GM23338 (cell line): ENCODE results near the gene SERPINA1. TPM values are rescaled to one million over a fixed set of nuclear protein-coding genes. Genes with fewer than 3 reads are reported as not detected.

Source experiments
- ATAC-seq: fragments of 200-7000 bp; cut with Tn5 transposase; 3 replicates; pipeline ENCODE4 v1.9.1; 2020
- DNase-seq: peaks from one replicate; pipeline ENCODE4 v3.0.0-alpha.2; 2015; ENCODE audit warnings: low spot score
- H2AFZ ChIP-seq: fragments of 200-600 bp; sonication (generic); 2 replicates; pipeline ENCODE4 v1.8.0; 2016; ENCODE audit warnings: antibody characterized with exemption, mild to moderate bottlenecking, moderate library complexity
- H3F3A ChIP-seq: fragments of 200-600 bp; sonication (generic); replicated peaks from 2 replicates; pipeline ENCODE4 v1.8.0; 2017; ENCODE audit warnings: antibody characterized with exemption, mixed run types, low read depth
- H3K27ac ChIP-seq: fragments of 200-600 bp; sonication (generic); 2 replicates; pipeline ENCODE4 v1.6.1; 2016; ENCODE audit warnings: low read depth
- H3K27me3 ChIP-seq: fragments of 200-600 bp; sonication (generic); 2 replicates; pipeline ENCODE4 v1.8.0; 2016; ENCODE audit warnings: mild to moderate bottlenecking, mixed run types, moderate library complexity; ENCODE audit not compliant: insufficient read depth
- H3K36me3 ChIP-seq: fragments of 200-600 bp; sonication (generic); 2 replicates; pipeline ENCODE4 v1.8.0; 2016; ENCODE audit warnings: mild to moderate bottlenecking; ENCODE audit not compliant: insufficient read depth
- H3K4me1 ChIP-seq: fragments of 200-600 bp; sonication (generic); 2 replicates; pipeline ENCODE4 v1.8.0; 2016; ENCODE audit warnings: mild to moderate bottlenecking, moderate library complexity; ENCODE audit not compliant: insufficient read depth
- H3K4me2 ChIP-seq: fragments of 200-600 bp; sonication (generic); 2 replicates; pipeline ENCODE4 v1.7.1; 2017; ENCODE audit warnings: mixed run types
- H3K4me3 ChIP-seq: fragments of 200-600 bp; sonication (generic); 2 replicates; pipeline ENCODE4 v1.6.1; 2016; ENCODE audit warnings: mixed run types
- H3K79me2 ChIP-seq: fragments of 200-600 bp; sonication (generic); replicated peaks from 2 replicates; pipeline ENCODE4 v1.8.0; 2017; ENCODE audit warnings: mild to moderate bottlenecking; ENCODE audit not compliant: insufficient read depth
- H3K9me2 ChIP-seq: fragments of 200-600 bp; sonication (generic); 2 replicates; pipeline ENCODE4 v1.8.0; 2017; ENCODE audit not compliant: insufficient read depth
- H4K20me1 ChIP-seq: fragments of 200-600 bp; sonication (generic); replicated peaks from 2 replicates; pipeline ENCODE4 v1.8.0; 2017; ENCODE audit warnings: mild to moderate bottlenecking; ENCODE audit not compliant: insufficient read depth
- H3K27ac Mint-ChIP-seq: 2 replicates; pipeline ENCODE4 v1.8.0; 2020; ENCODE audit warnings: inconsistent platforms, mild to moderate bottlenecking, moderate library complexity, mixed read lengths
- H3K27me3 Mint-ChIP-seq: 3 replicates; pipeline ENCODE4 v1.8.0; 2022; ENCODE audit warnings: low read depth, mild to moderate bottlenecking, moderate library complexity, mixed read lengths, inconsistent platforms; ENCODE audit not compliant: insufficient read depth, poor library complexity
- H3K36me3 Mint-ChIP-seq: 3 replicates; pipeline ENCODE4 v1.8.0; 2021; ENCODE audit warnings: low read depth, mild to moderate bottlenecking, inconsistent platforms, moderate library complexity, mixed read lengths
- H3K4me1 Mint-ChIP-seq: 3 replicates; pipeline ENCODE4 v1.8.0; 2020; ENCODE audit warnings: mild to moderate bottlenecking, inconsistent platforms, mixed read lengths
- H3K4me3 Mint-ChIP-seq: 3 replicates; pipeline ENCODE4 v1.8.0; 2021; ENCODE audit warnings: moderate library complexity, mild to moderate bottlenecking, inconsistent platforms, mixed read lengths
- H3K9me3 Mint-ChIP-seq: 3 replicates; pipeline ENCODE4 v1.8.0; 2020; ENCODE audit warnings: moderate library complexity, mild to moderate bottlenecking, inconsistent platforms, mixed read lengths
- EZH2 ChIP-seq: fragments of 200-600 bp; sonication (generic); IDR thresholded peaks from one replicate; pipeline ENCODE4 v1.8.0; 2017; ENCODE audit warnings: antibody characterized with exemption, mild to moderate bottlenecking, low read depth; ENCODE audit not compliant: unreplicated experiment
- EZH2phosphoT487 ChIP-seq: fragments of 200-600 bp; sonication (generic); IDR thresholded peaks from one replicate; pipeline ENCODE4 v1.8.1; 2018; ENCODE audit warnings: antibody characterized with exemption; ENCODE audit not compliant: unreplicated experiment
- NANOG ChIP-seq: IDR thresholded peaks from 2 replicates; pipeline ENCODE4 v1.6.1; 2016; ENCODE audit warnings: antibody characterized with exemption, borderline replicate concordance
- ZNF114 ChIP-seq: fragments of 250-450 bp; sonication (Bioruptor Pico); IDR thresholded peaks from 2 replicates; pipeline ENCODE4 v1.5.0; 2020; ENCODE audit warnings: mild to moderate bottlenecking, moderate library complexity
- ZNF331 ChIP-seq: fragments of 250-450 bp; sonication (Bioruptor Pico); IDR thresholded peaks from 2 replicates; pipeline ENCODE4 v1.5.0; 2020; ENCODE audit warnings: low read depth, mild to moderate bottlenecking, moderate library complexity
- ZNF462 ChIP-seq: fragments of 250-450 bp; sonication (Bioruptor Pico); IDR thresholded peaks from 2 replicates; pipeline ENCODE4 v1.5.0; 2020; ENCODE audit warnings: mild to moderate bottlenecking, moderate library complexity
- polyA plus RNA-seq: library from polyadenylated mRNA; unstranded; fragments of >200 nt; fragmentation: Nextera tagmentation; extraction: Ambion mirVana; gene quantifications from 2 replicates; pipeline ENCODE4 v1.2.1, GENCODE V29; 2016
- total RNA-seq: library from RNA; depleted of rRNA; stranded (reverse); fragments of >200 nt; shearing (Covaris generic); gene quantifications from 2 replicates; pipeline ENCODE4 v1.2.3, GENCODE V29; 2014
- TF ChIP-seq, protein P1 (sequence below): IDR thresholded peaks from 2 replicates; pipeline ENCODE4 v1.6.1; 2016; ENCODE audit warnings: antibody characterized with exemption
- TF ChIP-seq, protein P2 (sequence below): IDR thresholded peaks from one replicate; pipeline ENCODE4 v1.6.1; 2018; ENCODE audit warnings: antibody characterized with exemption; ENCODE audit not compliant: unreplicated experiment

Gene SERPINA1
- total and polyA plus RNA-seq, 2 experiments from 2014 or later = not detected

- H3K4me2 ChIP-seq = no peak overlapping the region
- no peaks in the 10 kb centered on the region for H3K79me2 ChIP-seq
- H2AFZ ChIP-seq = no peak overlapping the region
- H3F3A ChIP-seq = no peaks in the 10 kb centered on the region
- DNase-seq = no peak
- H3K4me1 ChIP-seq = peaks cover 16% of the 10 kb centered on the region
- no peak for TF ChIP-seq ZNF331 (CRISPR knock-in tag)
- TF ChIP-seq EZH2phosphoT487 = no peak
- TF ChIP-seq ZNF462 (CRISPR knock-in tag) = no peak
- no peak for TF ChIP-seq NANOG
- TF ChIP-seq, protein P1, sequence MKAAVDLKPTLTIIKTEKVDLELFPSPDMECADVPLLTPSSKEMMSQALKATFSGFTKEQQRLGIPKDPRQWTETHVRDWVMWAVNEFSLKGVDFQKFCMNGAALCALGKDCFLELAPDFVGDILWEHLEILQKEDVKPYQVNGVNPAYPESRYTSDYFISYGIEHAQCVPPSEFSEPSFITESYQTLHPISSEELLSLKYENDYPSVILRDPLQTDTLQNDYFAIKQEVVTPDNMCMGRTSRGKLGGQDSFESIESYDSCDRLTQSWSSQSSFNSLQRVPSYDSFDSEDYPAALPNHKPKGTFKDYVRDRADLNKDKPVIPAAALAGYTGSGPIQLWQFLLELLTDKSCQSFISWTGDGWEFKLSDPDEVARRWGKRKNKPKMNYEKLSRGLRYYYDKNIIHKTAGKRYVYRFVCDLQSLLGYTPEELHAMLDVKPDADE = no peak
- TF ChIP-seq, protein P2, sequence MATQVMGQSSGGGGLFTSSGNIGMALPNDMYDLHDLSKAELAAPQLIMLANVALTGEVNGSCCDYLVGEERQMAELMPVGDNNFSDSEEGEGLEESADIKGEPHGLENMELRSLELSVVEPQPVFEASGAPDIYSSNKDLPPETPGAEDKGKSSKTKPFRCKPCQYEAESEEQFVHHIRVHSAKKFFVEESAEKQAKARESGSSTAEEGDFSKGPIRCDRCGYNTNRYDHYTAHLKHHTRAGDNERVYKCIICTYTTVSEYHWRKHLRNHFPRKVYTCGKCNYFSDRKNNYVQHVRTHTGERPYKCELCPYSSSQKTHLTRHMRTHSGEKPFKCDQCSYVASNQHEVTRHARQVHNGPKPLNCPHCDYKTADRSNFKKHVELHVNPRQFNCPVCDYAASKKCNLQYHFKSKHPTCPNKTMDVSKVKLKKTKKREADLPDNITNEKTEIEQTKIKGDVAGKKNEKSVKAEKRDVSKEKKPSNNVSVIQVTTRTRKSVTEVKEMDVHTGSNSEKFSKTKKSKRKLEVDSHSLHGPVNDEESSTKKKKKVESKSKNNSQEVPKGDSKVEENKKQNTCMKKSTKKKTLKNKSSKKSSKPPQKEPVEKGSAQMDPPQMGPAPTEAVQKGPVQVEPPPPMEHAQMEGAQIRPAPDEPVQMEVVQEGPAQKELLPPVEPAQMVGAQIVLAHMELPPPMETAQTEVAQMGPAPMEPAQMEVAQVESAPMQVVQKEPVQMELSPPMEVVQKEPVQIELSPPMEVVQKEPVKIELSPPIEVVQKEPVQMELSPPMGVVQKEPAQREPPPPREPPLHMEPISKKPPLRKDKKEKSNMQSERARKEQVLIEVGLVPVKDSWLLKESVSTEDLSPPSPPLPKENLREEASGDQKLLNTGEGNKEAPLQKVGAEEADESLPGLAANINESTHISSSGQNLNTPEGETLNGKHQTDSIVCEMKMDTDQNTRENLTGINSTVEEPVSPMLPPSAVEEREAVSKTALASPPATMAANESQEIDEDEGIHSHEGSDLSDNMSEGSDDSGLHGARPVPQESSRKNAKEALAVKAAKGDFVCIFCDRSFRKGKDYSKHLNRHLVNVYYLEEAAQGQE = no peak
- TF ChIP-seq ZNF114 (CRISPR knock-in tag) = no peak
- TF ChIP-seq EZH2 = no peak
- H3K36me3 ChIP-seq = no peaks in the 10 kb centered on the region
- H4K20me1 ChIP-seq = no peaks in the 10 kb centered on the region
- peaks cover 9% of the 10 kb centered on the region for H3K27me3 Mint-ChIP-seq
- peaks cover 6% of the 10 kb centered on the region; the same call in 1 of the 2 replicates for H3K9me2 ChIP-seq
- no peaks in the 10 kb centered on the region for H3K36me3 Mint-ChIP-seq
- H3K27me3 ChIP-seq = no peaks in the 10 kb centered on the region
- no peak overlapping the region for H3K4me3 Mint-ChIP-seq
- no peak overlapping the region for H3K4me3 ChIP-seq
- no peak overlapping the region for H3K27ac ChIP-seq
- ATAC-seq = no peak
- peaks cover 24% of the 10 kb centered on the region for H3K4me1 Mint-ChIP-seq
- H3K27ac Mint-ChIP-seq = no peak overlapping the region
- no peaks in the 10 kb centered on the region; the same call in 2 of the 3 replicates for H3K9me3 Mint-ChIP-seq
Measured at GRCh38 chr14:94379291-94380224, 8.8 kb downstream of the SERPINA1 start.
